Adrenal gland (tissue), 5 donors: ENCODE measurements around the gene NDEL1.

Experiments
- POLR2A ChIP-seq, 2 donors: fragments of 450-650 bp; IDR thresholded peaks; one replicate each; pipeline ENCODE4 v1.6.1; 2017; ENCODE audit warnings: antibody characterized with exemption in 2 of 2, mild to moderate bottlenecking in 2 of 2, moderate library complexity in 1 of 2
- TF ChIP-seq, protein P1 (sequence below), 6 experiments: fragments of 450-650 bp in 4 of 6; fragments of 200-600 bp in 2 of 6; sonication (generic) in 1 of 6; IDR thresholded peaks; 1 replicate in 5 of 6; 2 replicates in 1 of 6; pipeline versions ENCODE4 v1.5.1 to v1.8.0; 2016 to 2021; ENCODE audit warnings: antibody characterized with exemption in 6 of 6, mild to moderate bottlenecking in 2 of 6, moderate library complexity in 1 of 6
- donor health status: DM: no; HTN: no; CAD: no.

DNA sequence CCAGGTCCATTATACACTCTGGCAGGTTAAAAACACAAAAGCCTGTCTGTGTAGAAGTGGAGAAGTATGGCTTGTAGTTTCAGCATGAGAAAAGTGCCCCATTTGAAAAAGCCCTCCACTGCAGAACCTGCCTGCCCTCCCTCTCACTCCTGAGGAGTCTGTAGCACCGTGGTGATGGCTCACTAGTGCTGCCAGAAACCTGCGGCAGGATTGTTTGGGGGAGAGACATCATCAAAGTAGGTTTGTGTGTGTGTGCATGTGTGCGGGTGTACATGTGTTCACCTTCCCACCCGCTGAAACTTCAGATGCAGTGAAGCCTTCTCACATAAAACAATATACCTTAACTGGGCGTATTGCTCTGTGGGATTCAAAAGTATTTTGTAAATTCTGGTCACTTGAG, 26.9 kb downstream of the NDEL1 start:
- TF ChIP-seq, protein P1, sequence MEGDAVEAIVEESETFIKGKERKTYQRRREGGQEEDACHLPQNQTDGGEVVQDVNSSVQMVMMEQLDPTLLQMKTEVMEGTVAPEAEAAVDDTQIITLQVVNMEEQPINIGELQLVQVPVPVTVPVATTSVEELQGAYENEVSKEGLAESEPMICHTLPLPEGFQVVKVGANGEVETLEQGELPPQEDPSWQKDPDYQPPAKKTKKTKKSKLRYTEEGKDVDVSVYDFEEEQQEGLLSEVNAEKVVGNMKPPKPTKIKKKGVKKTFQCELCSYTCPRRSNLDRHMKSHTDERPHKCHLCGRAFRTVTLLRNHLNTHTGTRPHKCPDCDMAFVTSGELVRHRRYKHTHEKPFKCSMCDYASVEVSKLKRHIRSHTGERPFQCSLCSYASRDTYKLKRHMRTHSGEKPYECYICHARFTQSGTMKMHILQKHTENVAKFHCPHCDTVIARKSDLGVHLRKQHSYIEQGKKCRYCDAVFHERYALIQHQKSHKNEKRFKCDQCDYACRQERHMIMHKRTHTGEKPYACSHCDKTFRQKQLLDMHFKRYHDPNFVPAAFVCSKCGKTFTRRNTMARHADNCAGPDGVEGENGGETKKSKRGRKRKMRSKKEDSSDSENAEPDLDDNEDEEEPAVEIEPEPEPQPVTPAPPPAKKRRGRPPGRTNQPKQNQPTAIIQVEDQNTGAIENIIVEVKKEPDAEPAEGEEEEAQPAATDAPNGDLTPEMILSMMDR (IDR thresholded peaks at IDR 0.05), result no peak
- no peak for TF ChIP-seq POLR2A (IDR thresholded peaks at IDR 0.05)
